Mammary epithelial cell (primary cell): ENCODE measurements around the gene RASSF10.
"Not testable (repeated sequence)": the region's sequence is repeated elsewhere in the genome, so short reads cannot be mapped to it uniquely, and the experiment has no call there.

ENCODE experiments used
- EZH2 ChIP-seq: IDR thresholded peaks from 2 replicates; pipeline ENCODE4 v1.6.1; 2012; ENCODE audit warnings: low read length, inconsistent platforms, borderline replicate concordance
- TF ChIP-seq, protein P1 (sequence below), 2 donors: IDR thresholded peaks in 1 of 2; conservative IDR thresholded peaks in 1 of 2; 2 replicates each; pipeline ENCODE4 v1.5.1; 2011 to 2012; ENCODE audit warnings: inconsistent platforms in 2 of 2, low read length in 2 of 2, mild to moderate bottlenecking in 2 of 2, control low read depth in 1 of 2, low read depth in 1 of 2; ENCODE audit not compliant: insufficient read depth in 1 of 2; ENCODE audit errors: extremely low read depth in 1 of 2

DNA sequence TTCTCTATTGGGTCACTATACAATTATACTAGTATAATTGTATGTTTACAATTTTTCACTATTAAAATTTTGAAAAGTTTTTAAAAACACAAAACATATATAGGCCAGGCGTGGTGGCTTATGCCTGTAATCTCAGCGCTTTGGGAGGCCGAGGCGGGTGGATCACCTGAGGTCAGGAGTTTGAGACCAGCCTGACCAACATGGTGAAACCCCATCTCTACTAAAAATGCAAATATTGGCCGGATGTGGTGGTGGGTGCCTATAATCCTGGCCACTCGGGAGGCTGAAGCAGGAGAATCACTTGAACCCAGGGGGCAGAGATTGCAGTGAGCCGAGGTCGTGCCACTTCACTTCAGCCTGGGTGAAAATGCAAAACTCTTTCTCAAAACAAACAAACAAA lies 36.0 kb downstream of the RASSF10 start:
- TF ChIP-seq, protein P1, sequence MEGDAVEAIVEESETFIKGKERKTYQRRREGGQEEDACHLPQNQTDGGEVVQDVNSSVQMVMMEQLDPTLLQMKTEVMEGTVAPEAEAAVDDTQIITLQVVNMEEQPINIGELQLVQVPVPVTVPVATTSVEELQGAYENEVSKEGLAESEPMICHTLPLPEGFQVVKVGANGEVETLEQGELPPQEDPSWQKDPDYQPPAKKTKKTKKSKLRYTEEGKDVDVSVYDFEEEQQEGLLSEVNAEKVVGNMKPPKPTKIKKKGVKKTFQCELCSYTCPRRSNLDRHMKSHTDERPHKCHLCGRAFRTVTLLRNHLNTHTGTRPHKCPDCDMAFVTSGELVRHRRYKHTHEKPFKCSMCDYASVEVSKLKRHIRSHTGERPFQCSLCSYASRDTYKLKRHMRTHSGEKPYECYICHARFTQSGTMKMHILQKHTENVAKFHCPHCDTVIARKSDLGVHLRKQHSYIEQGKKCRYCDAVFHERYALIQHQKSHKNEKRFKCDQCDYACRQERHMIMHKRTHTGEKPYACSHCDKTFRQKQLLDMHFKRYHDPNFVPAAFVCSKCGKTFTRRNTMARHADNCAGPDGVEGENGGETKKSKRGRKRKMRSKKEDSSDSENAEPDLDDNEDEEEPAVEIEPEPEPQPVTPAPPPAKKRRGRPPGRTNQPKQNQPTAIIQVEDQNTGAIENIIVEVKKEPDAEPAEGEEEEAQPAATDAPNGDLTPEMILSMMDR (conservative IDR thresholded peaks at IDR 0.05 in 1 of 2, IDR thresholded peaks at IDR 0.05 in 1 of 2; ENCODE audit: extremely low read depth in 1 of 2, insufficient read depth in 1 of 2, low read depth in 1 of 2, low read length in 2 of 2), result not testable (repeated sequence)
- not testable (repeated sequence) for TF ChIP-seq EZH2
